Measurements from ENCODE around the gene CCR5AS.

GRCh38 chr3:46356909-46357308 is 50.0 kb downstream of the CCR5AS start:
- no peak for TF ChIP-seq CTCF (IDR thresholded peaks at IDR 0.05)
- no peak for TF ChIP-seq EZH2 (IDR thresholded peaks at IDR 0.05)

All from neural progenitor cell (in vitro differentiated cells).